ENCODE measurements around the gene TMEM135.

The TMEM135 gene

GRCh38 chr11:87352759-87353707, 315.3 kb downstream of the TMEM135 start:
- peak; percentile 75 for DNase-seq
- in situ Hi-C loops (cut with HindIII; ENCODE audit: low pct_ligation_motif_present, low pct_unique_long_range_greater_than_20kb, low sequenced_read_pairs), result no loop called here

GRCh38 chr11:87353771-87354345, 316.1 kb downstream of the TMEM135 start:
- in situ Hi-C loops (cut with HindIII; ENCODE audit: low pct_ligation_motif_present, low pct_unique_long_range_greater_than_20kb, low sequenced_read_pairs), result no loop called here
- DNase-seq, result no peak

DNA sequence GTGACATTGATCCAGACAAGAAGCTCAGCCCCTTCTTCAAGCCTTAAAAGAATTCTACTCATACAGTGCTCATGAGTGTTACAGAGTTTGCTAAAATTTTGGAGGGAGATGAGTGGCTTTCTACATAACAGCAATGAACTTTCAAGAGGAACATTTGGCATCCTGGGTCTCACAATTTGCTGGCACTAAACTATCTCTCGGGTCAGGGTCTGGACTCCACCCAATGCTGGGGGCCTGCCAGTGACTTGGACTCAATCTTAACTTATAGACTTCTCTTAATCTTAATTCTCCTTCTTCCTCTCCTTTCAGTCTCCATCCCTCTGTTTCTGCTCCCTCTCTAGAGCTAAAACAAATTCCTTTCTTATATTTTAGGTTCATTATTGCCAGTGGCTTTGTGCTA, 317.9 kb downstream of the TMEM135 start:
- in situ Hi-C loops (cut with HindIII; ENCODE audit: low pct_ligation_motif_present, low pct_unique_long_range_greater_than_20kb, low sequenced_read_pairs), result no loop called here
- DNase-seq, result no peak

- in situ Hi-C loops (cut with HindIII; ENCODE audit: low pct_ligation_motif_present, low pct_unique_long_range_greater_than_20kb, low sequenced_read_pairs), result no loop called here
- no peak for DNase-seq
Measured at GRCh38 chr11:87356428-87356827, 318.7 kb downstream of the TMEM135 start.

DNA sequence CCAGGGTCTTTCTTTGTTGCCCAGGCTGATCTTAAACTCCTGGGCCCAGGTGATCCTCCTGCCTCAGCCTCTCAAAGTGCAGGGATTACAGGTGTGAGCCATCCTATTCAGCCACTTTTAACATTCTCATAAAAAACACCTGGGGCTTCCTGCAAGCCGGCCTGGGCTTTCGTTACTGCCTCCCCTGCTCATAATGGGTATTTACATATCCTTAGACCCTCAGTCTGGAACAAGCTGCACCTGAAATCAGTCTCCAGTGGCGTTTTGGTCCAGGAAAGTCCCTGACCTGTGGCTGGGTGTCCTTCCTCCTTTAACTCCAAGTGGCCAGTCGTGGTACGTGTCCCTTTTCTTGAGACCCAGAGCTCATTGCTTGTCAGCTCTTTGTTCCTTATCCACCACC, 320.7 kb downstream of the TMEM135 start:
- DNase-seq, result no peak
- in situ Hi-C loops (cut with HindIII; ENCODE audit: low pct_ligation_motif_present, low pct_unique_long_range_greater_than_20kb, low sequenced_read_pairs), result no loop called here

DNA sequence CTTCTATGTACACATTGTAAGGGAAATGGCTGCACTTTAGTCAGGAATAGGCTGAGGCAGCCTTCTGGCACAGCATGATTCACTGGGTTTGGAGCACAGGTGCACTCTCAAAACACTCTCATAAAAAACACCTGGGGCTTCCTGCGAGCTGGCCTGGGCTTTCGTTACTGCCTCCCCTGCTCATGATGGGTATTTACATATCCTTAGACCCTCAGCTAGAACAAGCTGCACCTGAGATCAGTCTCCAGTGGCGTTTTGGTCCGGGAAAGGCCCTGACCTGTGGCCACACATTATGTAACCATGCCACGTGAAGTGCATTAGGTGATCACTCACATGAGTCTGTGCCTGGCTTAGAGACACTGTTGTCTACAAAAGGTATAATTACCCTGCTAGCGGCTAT, 321.7 kb downstream of the TMEM135 start:
- in situ Hi-C loops (cut with HindIII; ENCODE audit: low pct_ligation_motif_present, low pct_unique_long_range_greater_than_20kb, low sequenced_read_pairs), result no loop called here
- DNase-seq, result no peak

DNA sequence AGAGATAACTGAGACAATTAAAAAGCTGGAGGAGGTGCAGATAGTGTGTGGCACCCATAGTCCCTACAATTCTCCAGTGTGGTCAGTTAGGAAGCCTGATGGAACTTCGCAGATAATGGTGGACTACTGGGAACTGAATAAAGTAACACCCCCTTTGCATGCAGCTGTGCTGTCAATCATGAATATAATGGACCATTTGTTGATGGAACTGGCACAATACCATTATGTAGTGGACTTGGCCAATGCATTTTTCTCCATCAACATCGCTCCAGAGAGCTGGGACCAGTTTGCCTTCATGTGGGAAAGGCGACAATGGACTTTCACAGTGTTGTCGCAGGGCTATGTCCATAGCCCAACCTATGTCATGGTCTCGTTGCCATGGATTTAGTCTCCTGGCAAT, 324.2 kb downstream of the TMEM135 start:
- DNase-seq, result no peak
- in situ Hi-C loops (cut with HindIII; ENCODE audit: low pct_ligation_motif_present, low pct_unique_long_range_greater_than_20kb, low sequenced_read_pairs), result no loop called here

GRCh38 chr11:87366346-87366745, 328.6 kb downstream of the TMEM135 start:
- in situ Hi-C loops (cut with HindIII; ENCODE audit: low pct_ligation_motif_present, low pct_unique_long_range_greater_than_20kb, low sequenced_read_pairs), result no loop called here

GRCh38 chr11:87366763-87367405, 329.1 kb downstream of the TMEM135 start:
- DNase-seq, result no peak
- in situ Hi-C loops (cut with HindIII; ENCODE audit: low pct_ligation_motif_present, low pct_unique_long_range_greater_than_20kb, low sequenced_read_pairs), result no loop called here

More at GRCh38 chr11:87366346-87366745, 328.6 kb downstream of the TMEM135 start:
- no peak for DNase-seq

- no peak for DNase-seq
- in situ Hi-C loops (cut with HindIII; ENCODE audit: low pct_ligation_motif_present, low pct_unique_long_range_greater_than_20kb, low sequenced_read_pairs), result no loop called here
Measured at GRCh38 chr11:87368151-87368550, 330.4 kb downstream of the TMEM135 start.

DNA sequence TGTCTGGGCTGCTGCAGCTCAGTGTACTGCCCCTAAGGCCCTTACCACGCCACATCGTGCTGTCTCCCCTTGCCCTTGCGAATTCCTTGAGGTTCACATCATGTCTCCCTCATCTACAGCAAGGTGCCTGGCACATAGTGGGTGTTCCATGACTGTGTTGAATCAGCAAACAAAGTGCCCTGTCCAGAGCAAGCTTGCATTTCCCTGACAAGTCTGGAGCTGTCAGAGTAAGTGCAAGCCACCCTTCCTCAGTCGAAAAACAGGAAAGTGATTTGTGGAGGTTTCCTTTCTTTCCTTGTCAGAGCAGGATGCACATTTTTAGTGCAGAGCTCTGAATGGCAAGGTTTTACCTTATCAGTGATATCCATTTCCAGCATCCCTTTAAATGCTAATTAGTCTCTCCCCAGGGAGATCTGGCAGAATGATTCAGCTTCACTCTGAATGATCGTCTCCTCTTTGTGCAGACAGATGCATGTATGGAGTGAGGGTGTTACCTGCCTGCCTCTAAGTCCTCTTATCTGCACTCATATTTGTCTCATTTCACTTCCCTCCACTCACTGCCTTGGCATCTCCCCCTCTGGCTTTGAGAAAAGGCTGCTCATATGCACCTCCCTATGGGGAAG, 331.2 kb downstream of the TMEM135 start:
- DNase-seq, result no peak
- in situ Hi-C loops (cut with HindIII; ENCODE audit: low pct_ligation_motif_present, low pct_unique_long_range_greater_than_20kb, low sequenced_read_pairs), result no loop called here

GRCh38 chr11:87369888-87370287, 332.2 kb downstream of the TMEM135 start:
- in situ Hi-C loops (cut with HindIII; ENCODE audit: low pct_ligation_motif_present, low pct_unique_long_range_greater_than_20kb, low sequenced_read_pairs), result no loop called here
- no peak for DNase-seq

GRCh38 chr11:87372065-87372464, 334.3 kb downstream of the TMEM135 start:
- in situ Hi-C loops (cut with HindIII; ENCODE audit: low pct_ligation_motif_present, low pct_unique_long_range_greater_than_20kb, low sequenced_read_pairs), result no loop called here

More at GRCh38 chr11:87372065-87372464, 334.3 kb downstream of the TMEM135 start:
- DNase-seq, result no peak
